ENCODE data around the gene BCL10. TPM values are rescaled to one million over a fixed set of nuclear protein-coding genes. Genes with fewer than 3 reads are reported as not detected.
A peak's percentile ranks its signal among the peaks of the same experiment; 100 is the strongest.

Gene BCL10
- total and polyA plus RNA-seq, 2 of the 13 experiments (the other 11 are each of a cell fraction or from before 2014, with no cell fraction given): 3.7 to 14.1 TPM

- no peak for TF ChIP-seq ZSCAN20 (CRISPR knock-in tag; IDR thresholded peaks at IDR 0.05; ENCODE audit: borderline replicate concordance)
- no peak for TF ChIP-seq RFX5 (IDR thresholded peaks at IDR 0.05; ENCODE audit: low read depth, low read length)
- TF ChIP-seq ATRX (CRISPR knock-in tag; IDR thresholded peaks at IDR 0.05; ENCODE audit: borderline replicate concordance): no peak
- no peak for TF ChIP-seq ZNF567 (CRISPR knock-in tag; IDR thresholded peaks at IDR 0.05; ENCODE audit: borderline replicate concordance)
- no peak for TF ChIP-seq CAMTA2 (CRISPR knock-in tag; IDR thresholded peaks at IDR 0.05; ENCODE audit: borderline replicate concordance)
- no peak for TF ChIP-seq ZFP36 (IDR thresholded peaks at IDR 0.05; ENCODE audit: borderline replicate concordance, low read depth, low read length, partially characterized antibody)
- TF ChIP-seq ZNF407 (CRISPR knock-in tag; IDR thresholded peaks at IDR 0.05; ENCODE audit: not compliant biosample characterization): peak; percentile 79
- TF ChIP-seq ZFP90 (CRISPR knock-in tag; IDR thresholded peaks at IDR 0.05; ENCODE audit: borderline replicate concordance): peak; percentile 23; the same call in 1 of the 2 replicates
- TF ChIP-seq STAT6 (CRISPR knock-in tag; IDR thresholded peaks at IDR 0.05; ENCODE audit: borderline replicate concordance): no peak
- no peak for TF ChIP-seq MTA3 (CRISPR knock-in tag; IDR thresholded peaks at IDR 0.05)
- TF ChIP-seq GLMP (CRISPR knock-in tag; IDR thresholded peaks at IDR 0.05; ENCODE audit: borderline replicate concordance): no peak
- TF ChIP-seq NR3C1 (CRISPR knock-in tag; IDR thresholded peaks at IDR 0.05): no peak
- TF ChIP-seq ZNF770 (CRISPR knock-in tag; IDR thresholded peaks at IDR 0.05): no peak
Observed at GRCh38 chr1:85259118-85259911, 17.1 kb downstream of the BCL10 start, which contains the start of gene C1orf52 (continued).
